Smooth muscle cell of the brain vasculature (primary cell): Measurements from ENCODE around the gene SLC35E1.
A peak's percentile ranks its signal among the peaks of the same experiment; 100 is the strongest.
"Not testable (repeated sequence)": the region's sequence is repeated elsewhere in the genome, so short reads cannot be mapped to it uniquely, and the experiment has no call there.

Source experiments
- DNase-seq: peaks from one replicate; pipeline ENCODE4 v3.0.0-alpha.2; 2012; ENCODE audit warnings: low read depth, low spot score

The SLC35E1 gene

DNA sequence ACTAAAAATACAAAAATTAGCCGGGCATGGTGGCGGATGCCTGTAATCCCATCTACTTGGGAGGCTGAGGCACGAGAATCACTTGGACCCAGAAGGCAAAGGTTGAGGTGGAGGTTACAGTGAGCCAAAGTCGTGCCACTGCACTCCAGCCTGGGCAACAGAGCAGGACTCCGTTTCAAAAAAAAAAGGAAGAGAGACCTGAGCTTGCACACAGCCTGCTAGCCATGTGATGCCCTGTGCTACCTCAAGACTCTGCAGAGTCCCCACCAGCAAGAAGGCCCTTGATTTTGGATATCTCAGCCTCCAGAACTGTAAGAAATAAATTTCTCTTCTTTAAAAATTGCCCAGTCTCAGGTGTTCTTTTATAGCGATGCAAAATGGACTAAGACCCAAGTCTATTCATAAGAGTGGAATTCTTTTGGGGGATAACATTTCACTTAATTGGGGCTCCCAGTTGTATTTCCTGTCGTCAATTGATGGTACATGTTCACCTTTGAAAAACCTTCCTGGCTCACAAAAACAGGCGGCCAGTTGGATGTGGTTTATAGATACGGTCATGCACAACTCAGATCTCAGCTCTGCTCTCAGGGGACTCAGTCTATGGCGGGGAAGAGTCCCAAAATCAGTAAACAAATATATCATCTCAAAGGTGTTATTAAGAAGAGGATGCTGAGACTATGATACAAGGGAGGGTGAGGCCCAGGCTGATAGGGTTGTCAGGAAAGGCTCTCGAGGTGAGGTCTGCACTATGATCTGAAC, 27.6 kb downstream of the SLC35E1 start:
- no peak for DNase-seq

GRCh38 chr19:16543734-16544133, 28.5 kb downstream of the SLC35E1 start:
- DNase-seq: not testable (repeated sequence)

- no peak for DNase-seq
These were observed 29.2 kb downstream of the SLC35E1 start for GRCh38 chr19:16542910-16543472.

DNA sequence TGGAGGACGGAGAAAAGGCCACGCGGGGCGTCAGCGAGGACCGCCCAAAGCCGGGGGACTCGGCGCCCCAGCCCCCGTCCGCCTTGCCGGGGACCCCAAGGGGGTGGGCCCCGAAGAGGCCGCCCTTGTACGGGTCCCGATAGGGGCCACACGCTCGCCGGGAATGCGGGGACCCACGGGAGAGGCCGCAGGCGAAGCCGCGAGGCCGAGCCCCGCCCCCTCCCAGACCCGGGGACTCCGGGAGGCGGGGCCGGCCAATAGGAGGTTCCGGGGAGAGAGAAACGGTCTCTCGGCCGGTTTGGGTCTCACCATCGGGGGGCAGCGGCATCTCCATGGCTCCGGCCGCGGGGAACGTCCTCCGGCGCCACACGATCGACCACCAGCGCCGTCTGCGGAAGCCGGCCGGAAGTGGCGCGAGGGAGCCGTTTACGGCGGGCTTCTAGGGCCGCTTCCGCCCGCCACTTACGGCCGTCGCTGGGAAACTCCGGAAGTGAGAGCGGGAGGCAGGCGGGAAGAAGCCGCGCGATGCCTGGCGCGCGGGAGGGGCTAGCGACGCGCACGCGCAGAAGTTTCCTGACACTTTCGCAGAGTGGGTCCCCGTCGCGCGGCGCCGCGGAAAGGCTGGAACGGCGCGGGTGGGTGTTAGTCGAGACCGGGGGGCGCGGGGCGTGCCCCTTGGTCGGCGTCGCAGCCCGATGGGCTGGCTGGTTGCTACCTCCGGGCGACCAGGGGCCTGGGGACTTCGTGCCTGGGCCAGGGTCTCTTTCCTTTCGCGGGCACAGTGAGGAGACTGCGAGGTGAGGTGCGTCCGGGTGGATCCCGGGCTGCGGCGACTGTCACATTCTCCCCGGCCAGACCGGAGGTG, 29.9 kb downstream of the SLC35E1 start, which contains the start of gene CHERP:
CHERP (minus strand) TSS at position 393 of the 865 bp plus-strand sequence; CDS start at position 334, 59 bp downstream.
- peak; percentile 83 for DNase-seq

- no peak for DNase-seq
These were observed 30.6 kb downstream of the SLC35E1 start for GRCh38 chr19:16541526-16542044.

GRCh38 chr19:16540948-16541347, 31.3 kb downstream of the SLC35E1 start:
- no peak for DNase-seq

GRCh38 chr19:16537111-16537510, 35.1 kb downstream of the SLC35E1 start:
- no peak for DNase-seq

DNA sequence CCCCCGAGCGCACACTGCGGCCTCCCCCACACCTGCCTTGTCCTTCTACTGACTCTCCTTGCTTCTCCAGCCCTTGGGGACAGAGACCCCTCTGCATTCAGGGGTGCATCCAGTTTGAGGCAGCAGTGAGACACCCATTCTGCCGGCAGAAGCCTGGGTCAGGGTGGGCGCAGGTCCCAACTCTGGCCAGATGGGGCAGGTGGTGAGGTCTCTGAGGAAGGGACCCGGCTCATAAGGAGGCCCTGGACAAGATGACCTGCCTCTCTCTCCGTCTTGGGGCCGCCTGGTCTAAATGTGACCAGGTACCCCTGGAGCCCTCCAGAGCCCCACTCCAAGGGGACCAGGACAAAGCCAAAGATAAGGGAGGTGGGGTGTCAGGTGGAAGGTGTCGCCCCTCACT, 36.1 kb downstream of the SLC35E1 start:
- DNase-seq: no peak

DNA sequence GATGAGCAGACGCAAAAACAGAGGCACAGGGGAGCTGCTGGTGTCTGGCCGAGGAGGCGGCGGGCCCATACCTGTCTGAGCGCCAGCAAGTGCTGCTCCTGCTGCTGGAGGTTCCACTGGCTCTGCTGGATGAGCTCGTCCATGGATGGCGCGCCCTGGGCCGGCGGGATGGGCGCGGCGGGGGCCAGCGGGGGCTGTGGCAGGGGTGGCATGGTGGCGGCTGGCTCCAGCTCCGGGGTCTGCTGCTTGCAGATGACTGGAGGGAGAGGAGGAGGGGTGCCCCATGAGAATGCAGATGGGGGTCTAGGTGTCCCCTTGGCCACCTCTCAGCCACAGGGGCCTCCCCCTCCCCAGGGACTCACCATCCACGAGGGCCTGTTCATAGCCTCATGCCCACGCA, 36.8 kb downstream of the SLC35E1 start:
- DNase-seq: no peak

DNA sequence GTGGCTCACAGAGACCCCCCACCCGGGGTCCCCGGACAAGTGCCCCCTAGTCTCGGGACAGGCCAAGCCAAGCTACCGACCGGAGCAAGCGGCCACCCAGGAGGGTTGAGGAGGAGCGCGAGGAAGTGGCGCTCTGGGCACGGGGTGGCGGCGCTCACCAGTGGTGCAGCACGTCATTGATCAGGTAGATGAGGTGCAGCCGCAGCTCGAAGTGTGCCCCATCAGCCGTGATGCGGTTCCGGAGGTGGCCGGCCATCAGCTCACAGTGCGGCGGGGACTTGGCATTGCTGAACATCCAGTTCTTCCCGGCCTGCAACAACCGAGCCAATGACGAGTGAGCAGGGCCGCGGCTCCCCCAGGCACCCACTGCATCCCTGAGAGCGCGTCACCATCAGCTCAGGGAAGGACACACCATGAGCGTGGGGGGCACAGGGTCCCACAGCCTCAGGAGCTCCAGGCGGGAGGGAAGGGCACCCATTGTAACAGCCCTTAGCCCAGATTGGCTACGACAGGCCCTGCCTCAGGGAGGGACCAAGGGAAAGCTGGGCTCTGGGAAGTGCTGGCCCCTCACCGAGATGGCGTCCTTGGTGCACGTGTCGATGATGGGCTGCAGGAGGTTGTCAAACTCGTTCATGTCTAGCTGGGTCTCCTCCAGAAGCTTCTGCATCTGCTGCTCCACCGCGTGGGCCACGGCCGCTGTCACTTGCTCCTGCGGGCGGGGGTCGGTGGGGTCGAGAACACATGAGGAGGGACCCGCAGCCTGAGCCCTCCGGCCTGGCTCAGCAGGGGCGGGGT, 39.6 kb downstream of the SLC35E1 start:
- no peak for DNase-seq

DNA sequence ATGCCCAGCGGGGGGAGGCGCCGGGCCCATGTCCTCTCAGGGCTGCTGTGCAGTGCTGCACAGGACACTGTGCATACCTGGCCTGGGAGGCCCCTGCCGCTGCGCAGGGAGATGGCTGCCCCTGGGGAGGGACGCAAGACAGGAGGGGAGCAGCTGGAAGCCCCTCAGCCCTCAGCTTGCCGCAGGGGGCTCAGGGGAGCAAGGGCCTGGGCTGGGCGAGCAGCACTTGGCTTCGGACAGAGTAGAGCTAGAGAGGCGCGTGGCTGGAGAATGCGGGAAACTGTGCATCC, 40.9 kb downstream of the SLC35E1 start:
- DNase-seq: no peak

- DNase-seq: no peak
These were observed 41.5 kb downstream of the SLC35E1 start for GRCh38 chr19:16530540-16531379.

GRCh38 chr19:16529466-16530144, 42.6 kb downstream of the SLC35E1 start:
- no peak for DNase-seq

DNA sequence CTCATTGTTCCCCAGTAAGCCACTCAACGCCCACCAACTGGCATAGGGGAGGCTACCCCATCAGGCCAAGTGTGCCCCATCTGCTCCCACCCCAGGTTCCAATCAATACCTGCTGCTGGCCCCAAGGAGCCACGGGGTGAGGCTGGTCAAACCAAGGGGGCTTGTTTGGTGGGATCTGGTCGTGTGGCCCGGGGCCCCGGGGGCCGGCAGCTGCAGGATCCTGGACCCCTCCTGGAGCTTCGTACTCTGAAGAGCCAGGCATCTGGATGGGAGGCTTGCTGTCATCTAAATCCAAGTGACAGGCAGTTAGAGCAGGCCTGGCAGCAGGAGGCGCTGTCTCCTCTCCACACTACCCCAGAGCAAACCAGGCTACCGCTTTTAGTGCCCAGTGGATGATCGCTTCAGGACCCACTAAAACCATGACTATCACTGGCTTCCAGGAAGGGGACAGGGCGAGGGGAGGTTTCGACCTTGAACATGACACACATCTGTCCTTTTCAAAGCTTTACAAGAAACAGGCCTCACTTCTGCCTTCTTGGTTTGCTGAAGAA, 44.2 kb downstream of the SLC35E1 start:
- DNase-seq: no peak

- no peak for DNase-seq
These were observed 44.8 kb downstream of the SLC35E1 start for GRCh38 chr19:16527334-16527935.

DNA sequence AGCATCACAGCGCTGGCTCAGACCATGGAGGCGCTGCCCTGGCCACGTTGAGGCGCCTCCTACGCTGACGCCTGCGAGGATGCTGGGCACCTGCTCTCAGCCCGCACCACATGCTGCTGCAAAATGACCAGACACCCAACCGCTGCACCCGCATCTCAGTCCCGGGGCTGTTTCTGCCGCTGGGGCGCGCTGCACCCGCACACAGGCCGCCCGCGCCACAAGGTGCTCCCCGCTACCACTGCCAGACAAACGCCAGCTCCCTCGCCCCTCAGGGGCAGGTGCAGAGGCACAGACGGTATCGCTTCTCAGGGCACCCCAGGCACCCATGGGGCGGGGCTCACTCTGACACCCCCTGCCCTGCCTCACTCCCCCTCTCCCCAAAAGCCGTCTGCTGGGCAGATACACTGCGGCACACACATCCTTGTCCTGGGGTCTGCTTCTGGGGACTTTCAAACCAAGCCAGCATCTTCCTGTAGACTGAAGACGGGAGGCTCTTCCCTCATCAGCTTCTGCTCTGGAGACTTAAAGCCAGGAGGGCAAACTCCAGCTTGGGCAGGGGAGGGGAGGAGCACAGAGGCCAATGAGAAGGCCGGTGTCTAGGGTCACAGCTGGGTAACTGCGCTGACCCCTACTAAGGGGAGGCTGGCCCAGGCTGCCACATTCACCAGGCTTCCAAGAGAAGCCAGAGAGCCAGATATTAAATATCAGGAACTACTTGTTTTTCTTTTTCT, 46.3 kb downstream of the SLC35E1 start:
- DNase-seq: no peak

DNA sequence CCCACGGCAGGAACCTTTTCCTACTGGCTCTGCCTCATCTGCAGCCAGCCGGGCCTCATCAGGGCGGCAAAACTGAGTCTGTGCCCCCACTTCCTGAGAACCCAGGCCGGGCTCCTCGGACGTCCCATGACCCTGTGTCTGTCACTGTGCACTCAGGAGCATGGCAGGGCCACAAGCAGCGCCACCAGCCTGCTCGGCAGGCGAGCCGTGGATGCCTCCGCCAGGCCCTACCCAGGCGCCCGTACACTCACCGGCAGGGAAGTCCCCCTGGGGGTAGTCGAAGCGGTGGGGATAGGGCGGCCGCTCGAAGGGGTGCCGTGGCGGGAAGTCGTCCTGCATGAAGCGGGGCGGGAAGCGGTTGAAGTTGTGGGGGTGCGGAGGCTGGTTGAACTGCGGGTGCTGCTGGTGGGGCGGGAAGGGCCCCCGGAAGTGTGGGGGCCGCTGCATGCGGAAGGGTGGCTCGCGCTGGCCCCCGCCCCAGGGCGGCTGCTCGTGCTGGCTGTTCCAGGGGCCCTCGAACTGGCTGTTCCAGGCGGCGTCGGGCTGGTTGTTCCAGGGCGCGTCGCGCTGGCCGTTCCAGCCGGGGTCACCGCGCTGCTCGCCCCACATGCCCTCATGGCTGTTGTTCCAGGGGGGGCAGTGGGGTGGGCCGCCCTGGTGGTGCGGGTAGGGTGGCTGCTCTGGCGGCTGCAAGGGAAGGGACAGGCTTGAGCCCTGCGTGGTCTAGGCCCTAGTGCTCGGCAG, 47.1 kb downstream of the SLC35E1 start:
- no peak for DNase-seq
